ENCODE measurements around the gene GASK1B.

The GASK1B gene

DNA sequence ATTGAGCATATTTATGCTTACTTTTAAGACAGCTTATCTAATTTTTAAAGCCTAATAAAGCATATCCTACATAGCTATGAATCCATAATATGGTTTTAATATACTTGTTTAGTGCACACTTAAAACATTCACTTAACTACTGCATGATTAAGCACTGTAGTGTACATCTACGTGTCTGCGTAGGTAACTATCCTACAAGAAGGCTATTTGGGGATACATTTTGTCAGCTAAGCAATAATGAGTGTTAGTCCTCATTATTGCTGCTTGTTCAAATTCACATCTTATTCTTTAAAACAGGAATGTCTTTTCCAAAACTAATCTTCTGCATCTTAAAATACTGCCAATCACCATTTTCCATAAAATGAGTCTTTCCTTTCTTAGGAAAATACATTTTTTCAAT, 38.6 kb downstream of the GASK1B start:
- DNase-seq, result no peak

DNA sequence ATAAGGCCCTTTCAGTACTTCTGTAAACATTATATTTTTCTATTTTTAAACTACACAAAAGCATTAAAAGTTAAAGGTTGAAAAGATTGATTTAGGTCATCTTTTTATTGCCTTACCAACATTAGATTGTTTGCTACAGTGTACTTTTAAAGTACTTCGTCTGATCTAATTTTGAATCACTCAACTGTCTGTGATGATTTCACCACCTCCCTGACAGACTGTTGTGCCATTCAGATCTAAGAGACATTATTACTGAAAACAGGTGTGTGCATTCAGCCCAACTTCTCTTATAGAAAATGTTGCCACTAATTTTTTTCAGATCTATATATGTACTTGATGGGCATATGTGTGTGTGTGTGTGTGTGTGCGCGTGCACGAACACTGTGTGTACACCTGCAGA, 39.3 kb downstream of the GASK1B start:
- no peak for DNase-seq

DNA sequence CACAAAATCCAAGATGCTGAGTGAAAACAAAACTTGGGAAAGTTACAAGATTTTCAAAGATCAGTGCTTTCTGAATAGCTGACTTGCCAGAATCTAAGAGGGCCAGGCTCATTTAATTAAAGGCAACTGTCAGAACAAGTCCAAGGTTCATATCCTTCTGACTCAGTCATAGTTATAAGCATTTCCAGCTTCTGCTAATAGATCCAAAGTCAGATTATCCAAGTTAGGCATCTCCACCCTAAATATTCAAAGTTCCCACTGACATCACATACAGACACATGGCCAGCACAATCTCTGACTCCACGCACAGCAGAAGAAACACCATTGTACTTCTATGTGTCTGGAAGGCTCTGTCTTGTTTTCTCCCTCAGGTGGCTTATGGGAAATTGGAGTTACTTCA, 41.8 kb downstream of the GASK1B start:
- no peak for DNase-seq

DNA sequence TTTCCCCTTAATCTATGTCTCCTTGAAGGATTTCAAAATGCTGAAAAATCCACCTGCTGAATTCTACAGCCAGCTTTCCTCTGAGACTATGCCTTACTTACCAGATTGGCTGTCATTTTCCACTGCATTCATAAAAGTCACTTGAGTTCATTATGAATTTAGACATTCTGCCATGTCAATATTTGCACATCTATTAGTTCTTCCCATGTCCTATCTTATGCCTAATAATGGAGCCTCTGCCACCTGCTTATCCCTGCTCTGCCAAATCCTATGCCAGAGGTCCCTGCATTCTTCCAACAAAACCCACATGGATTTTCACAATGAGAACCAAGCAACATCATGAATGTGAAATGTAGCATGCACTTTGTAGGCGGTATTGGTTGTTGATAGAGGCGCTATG, 42.6 kb downstream of the GASK1B start:
- DNase-seq, result no peak

GRCh38 chr4:158129694-158130093, 43.1 kb downstream of the GASK1B start:
- DNase-seq, result no peak

- DNase-seq, result no peak
Measured at GRCh38 chr4:158128540-158128939, 44.3 kb downstream of the GASK1B start.

- no peak for DNase-seq
Measured at GRCh38 chr4:158125310-158125709, 47.5 kb downstream of the GASK1B start.

Data from fibroblast of skin of scalp (primary cell).